Memory B cell (primary cell): ENCODE data around the gene TMEM200A.

ENCODE experiments used
- ATAC-seq: fragments of 150-1000 bp; cut with Tn5 transposase; 2 replicates; pipeline ENCODE4 v1.10.0; 2021; ENCODE audit warnings: low read depth, mild to moderate bottlenecking, moderate library complexity
- DNase-seq, 2 donors: peaks; one replicate each; pipeline ENCODE4 v3.0.0; 2022; ENCODE audit warnings: low spot score in 2 of 2
- H3K27ac Mint-ChIP-seq: one replicate; pipeline ENCODE4 v1.8.0; 2022; ENCODE audit warnings: mild to moderate bottlenecking, moderate library complexity, mixed read lengths
- H3K27me3 Mint-ChIP-seq: one replicate; pipeline ENCODE4 v1.8.0; 2022; ENCODE audit warnings: mixed read lengths
- H3K36me3 Mint-ChIP-seq: one replicate; pipeline ENCODE4 v1.8.0; 2022; ENCODE audit warnings: mild to moderate bottlenecking, mixed read lengths
- H3K4me1 Mint-ChIP-seq: one replicate; pipeline ENCODE4 v1.8.0; 2022; ENCODE audit warnings: mixed read lengths
- H3K4me3 Mint-ChIP-seq: one replicate; pipeline ENCODE4 v1.8.0; 2022; ENCODE audit warnings: mild to moderate bottlenecking, moderate library complexity, mixed read lengths
- H3K9me3 Mint-ChIP-seq: one replicate; pipeline ENCODE4 v1.8.0; 2022; ENCODE audit warnings: mixed read lengths

Gene TMEM200A

GRCh38 chr6:130460934-130461333 lies 95.1 kb downstream of the TMEM200A start:
- ATAC-seq, result no peak
- no peaks in the 10 kb centered on the region for H3K4me1 Mint-ChIP-seq
- no peak overlapping the region for H3K4me3 Mint-ChIP-seq
- DNase-seq, result no peak
- no peak overlapping the region for H3K27ac Mint-ChIP-seq
- H3K27me3 Mint-ChIP-seq, result peaks cover 2% of the 10 kb centered on the region
- H3K36me3 Mint-ChIP-seq, result no peaks in the 10 kb centered on the region
- no peaks in the 10 kb centered on the region for H3K9me3 Mint-ChIP-seq

- peaks cover 3% of the 10 kb centered on the region for H3K27me3 Mint-ChIP-seq
- H3K9me3 Mint-ChIP-seq, result no peaks in the 10 kb centered on the region
- no peaks in the 10 kb centered on the region for H3K36me3 Mint-ChIP-seq
- no peak overlapping the region for H3K4me3 Mint-ChIP-seq
- H3K27ac Mint-ChIP-seq, result no peak overlapping the region
- ATAC-seq (no peak), DNase-seq (no peak)
- H3K4me1 Mint-ChIP-seq, result peaks cover 2% of the 10 kb centered on the region
Observed at GRCh38 chr6:130466052-130466747, 100.4 kb downstream of the TMEM200A start.

- DNase-seq (no peak), ATAC-seq (no peak)
- H3K4me3 Mint-ChIP-seq, result no peak overlapping the region
- peaks cover 3% of the 10 kb centered on the region for H3K27me3 Mint-ChIP-seq
- no peaks in the 10 kb centered on the region for H3K9me3 Mint-ChIP-seq
- H3K27ac Mint-ChIP-seq, result no peak overlapping the region
- H3K36me3 Mint-ChIP-seq, result no peaks in the 10 kb centered on the region
- peaks cover 2% of the 10 kb centered on the region for H3K4me1 Mint-ChIP-seq
Observed at GRCh38 chr6:130466748-130467061, 100.9 kb downstream of the TMEM200A start.

DNA sequence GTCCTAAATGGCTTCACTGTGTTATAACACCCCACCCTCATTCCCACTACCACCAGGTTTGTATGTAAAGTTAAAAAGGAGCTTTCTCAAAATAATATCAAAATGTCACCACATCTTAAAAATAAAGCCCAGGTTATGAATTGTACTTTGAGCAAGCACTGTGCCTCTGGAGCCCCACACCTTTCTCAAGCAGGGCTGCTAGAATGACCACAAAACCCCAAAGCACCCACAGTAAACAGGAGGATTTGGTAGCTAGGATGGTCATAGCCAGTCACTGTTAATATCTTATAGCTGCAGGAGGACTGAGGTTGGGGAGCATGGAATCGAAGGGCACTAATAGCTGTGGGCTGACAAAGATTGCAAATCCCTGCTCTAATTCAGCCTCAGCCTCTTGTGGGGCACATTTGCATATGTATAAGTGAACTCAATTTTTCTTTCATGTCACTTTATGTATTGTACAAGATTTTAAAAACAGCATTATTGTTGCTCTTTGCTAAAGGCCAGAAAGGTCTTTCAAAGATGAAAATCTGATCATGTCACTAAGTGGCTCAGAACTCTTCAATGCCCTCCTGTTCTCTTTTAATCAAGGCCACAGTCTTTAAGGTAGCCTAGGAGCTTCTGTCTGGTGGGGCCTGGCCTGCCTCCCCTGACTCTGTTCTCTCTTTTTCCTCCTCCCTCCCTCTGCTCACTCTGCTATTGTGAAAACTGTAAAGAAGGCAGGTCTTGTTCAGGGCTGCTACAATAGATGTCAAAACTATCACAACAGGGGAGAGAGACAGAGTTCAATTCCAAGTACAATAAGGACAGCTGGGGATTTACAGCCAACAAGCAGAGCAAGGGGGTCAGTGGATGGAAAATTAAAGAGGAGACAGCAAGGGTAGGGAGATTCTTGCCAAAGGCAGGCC lies 101.6 kb downstream of the TMEM200A start:
- Mint-ChIP-seq H3K36me3 (no peaks in the 10 kb centered on the region), H3K4me3 (no peak overlapping the region), H3K4me1 (peaks cover 2% of the 10 kb centered on the region), H3K27me3 (peaks cover 3% of the 10 kb centered on the region), H3K9me3 (peaks cover 2% of the 10 kb centered on the region), H3K27ac (no peak overlapping the region)
- ATAC-seq (no peak), DNase-seq (no peak)

- Mint-ChIP-seq H3K4me3 (no peak overlapping the region), H3K9me3 (peaks cover 4% of the 10 kb centered on the region), H3K36me3 (no peaks in the 10 kb centered on the region), H3K4me1 (peaks cover 2% of the 10 kb centered on the region), H3K27me3 (peaks cover 5% of the 10 kb centered on the region), H3K27ac (no peak overlapping the region)
- DNase-seq (no peak), ATAC-seq (no peak)
Observed at GRCh38 chr6:130470766-130471165, 104.9 kb downstream of the TMEM200A start.

DNA sequence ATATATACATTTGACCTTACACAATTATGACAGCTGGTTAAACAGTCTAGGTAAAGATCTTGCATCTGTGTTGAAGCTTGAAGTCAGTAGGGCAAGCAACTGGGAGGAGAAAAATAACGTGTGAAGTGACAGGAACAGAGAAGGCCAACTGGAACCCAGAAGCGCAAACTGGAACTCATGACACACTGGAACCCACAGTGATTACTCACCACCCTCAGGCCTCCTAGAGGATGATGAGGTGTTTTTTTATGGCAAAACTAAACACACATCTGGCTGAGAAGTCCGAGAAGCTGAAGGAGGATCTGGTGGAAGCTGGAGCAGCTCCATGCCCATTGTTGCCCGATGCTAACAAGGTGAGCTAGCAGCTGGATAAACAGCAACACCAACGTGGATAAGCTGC lies 108.1 kb downstream of the TMEM200A start:
- Mint-ChIP-seq H3K27me3 (peaks cover 5% of the 10 kb centered on the region), H3K27ac (no peak overlapping the region), H3K36me3 (no peaks in the 10 kb centered on the region), H3K9me3 (peaks cover 6% of the 10 kb centered on the region), H3K4me3 (no peak overlapping the region), H3K4me1 (no peaks in the 10 kb centered on the region)
- ATAC-seq (no peak), DNase-seq (no peak)

DNA sequence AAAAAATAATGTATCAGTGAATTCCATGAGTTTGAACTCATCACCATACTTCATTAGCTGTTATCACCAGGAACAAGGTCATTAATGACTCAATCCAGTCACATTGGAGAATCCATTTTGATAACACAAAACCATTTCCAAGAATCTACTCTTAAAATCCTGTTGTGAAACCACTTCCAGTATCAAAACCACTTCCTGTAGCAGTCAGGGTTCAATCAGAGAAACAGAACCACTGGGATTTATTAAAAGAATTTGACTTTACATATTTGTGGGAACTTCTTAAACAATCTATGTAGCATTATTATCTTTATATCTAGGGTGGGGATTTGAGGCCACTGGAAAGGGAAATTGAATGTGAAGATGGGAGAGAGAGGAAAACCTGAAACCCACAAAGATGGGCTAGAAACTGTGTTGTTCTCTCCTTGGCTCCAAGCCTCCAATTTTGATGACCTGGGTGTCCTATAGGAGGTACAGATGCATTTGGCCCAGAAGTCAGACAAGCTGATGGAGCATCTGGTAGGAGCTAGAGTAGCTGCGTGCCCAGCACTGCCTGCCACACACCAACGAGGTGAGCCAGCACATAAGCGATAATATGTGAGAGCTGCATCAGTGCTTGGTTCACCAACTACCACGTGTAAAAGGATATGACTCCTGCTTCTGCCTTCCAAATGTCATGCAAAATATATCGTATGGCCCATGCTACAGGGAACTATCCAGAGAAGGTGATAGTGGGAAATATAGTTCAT lies 117.0 kb downstream of the TMEM200A start:
- DNase-seq, result no peak
- H3K27ac Mint-ChIP-seq, result no peak overlapping the region
- H3K9me3 Mint-ChIP-seq, result no peaks in the 10 kb centered on the region
- H3K4me3 Mint-ChIP-seq, result no peak overlapping the region
- no peak for ATAC-seq
- peaks cover 3% of the 10 kb centered on the region for H3K4me1 Mint-ChIP-seq
- no peaks in the 10 kb centered on the region for H3K36me3 Mint-ChIP-seq
- H3K27me3 Mint-ChIP-seq, result no peaks in the 10 kb centered on the region

DNA sequence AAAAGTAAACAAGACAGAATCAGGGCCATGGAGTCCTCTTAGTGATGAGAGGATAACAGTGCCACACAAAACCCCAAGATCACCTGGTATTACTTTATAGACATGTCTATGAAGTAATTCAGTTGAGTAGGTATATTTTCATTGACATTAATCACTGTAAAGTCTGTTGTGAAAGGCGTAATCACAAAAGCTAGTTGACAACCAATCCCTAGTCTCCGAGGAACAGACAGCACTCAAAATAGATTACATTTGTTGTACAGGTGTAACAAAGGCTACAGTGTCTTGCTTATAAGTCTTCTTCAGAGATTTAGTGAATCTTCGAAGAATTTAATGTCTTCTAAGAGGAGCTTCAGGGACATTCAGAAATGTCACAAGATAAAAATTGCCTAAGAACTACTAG lies 120.1 kb downstream of the TMEM200A start:
- Mint-ChIP-seq H3K9me3 (no peaks in the 10 kb centered on the region), H3K27ac (no peak overlapping the region), H3K36me3 (no peaks in the 10 kb centered on the region), H3K4me1 (peaks cover 3% of the 10 kb centered on the region), H3K27me3 (no peaks in the 10 kb centered on the region), H3K4me3 (no peak overlapping the region)
- no peak for DNase-seq
- no peak for ATAC-seq

- Mint-ChIP-seq H3K4me1 (peaks cover 3% of the 10 kb centered on the region), H3K36me3 (no peaks in the 10 kb centered on the region), H3K27ac (no peak overlapping the region), H3K9me3 (no peaks in the 10 kb centered on the region), H3K27me3 (no peaks in the 10 kb centered on the region), H3K4me3 (no peak overlapping the region)
- ATAC-seq (no peak), DNase-seq (no peak)
Observed at GRCh38 chr6:130486417-130486816, 120.6 kb downstream of the TMEM200A start.

GRCh38 chr6:130489514-130489913 lies 123.7 kb downstream of the TMEM200A start:
- no peaks in the 10 kb centered on the region for H3K36me3 Mint-ChIP-seq

More at GRCh38 chr6:130489514-130489913, 123.7 kb downstream of the TMEM200A start:
- Mint-ChIP-seq H3K27me3 (no peaks in the 10 kb centered on the region), H3K9me3 (peaks cover 5% of the 10 kb centered on the region), H3K4me1 (peaks cover 2% of the 10 kb centered on the region), H3K4me3 (no peak overlapping the region), H3K27ac (no peak overlapping the region)
- no peak for ATAC-seq
- no peak for DNase-seq
